ENCODE measurements around the gene RGMA.

GRCh38 chr15:93129702-93130488, 40.9 kb upstream of the RGMA start:
- TF ChIP-seq CTCF (IDR thresholded peaks at IDR 0.05) (no peak), EZH2 (IDR thresholded peaks at IDR 0.05; ENCODE audit: borderline replicate concordance, insufficient read depth, low read depth, low read length, poor library complexity, severe bottlenecking) (no peak)
